ENCODE measurements around the gene ACACA.

GRCh38 chr17:37121616-37122015 lies 285.0 kb downstream of the ACACA start:
- TF ChIP-seq POLR2A (IDR thresholded peaks at IDR 0.05) (no peak), EP300 (IDR thresholded peaks at IDR 0.05) (no peak), POLR2AphosphoS5 (IDR thresholded peaks at IDR 0.05) (no peak), CTCF (IDR thresholded peaks at IDR 0.05) (no peak)
